HPDE6-E6E7 (cell line): ENCODE measurements around the gene ADCY3.

Experiments used
- DNase-seq: peaks from one replicate; pipeline ENCODE4 v3.0.0; 2011; ENCODE audit warnings: missing footprints; ENCODE audit errors: extremely low spot score

Gene ADCY3

GRCh38 chr2:24903161-24904103, 16.6 kb downstream of the ADCY3 start:
- no peak for DNase-seq

GRCh38 chr2:24899361-24899910, 20.6 kb downstream of the ADCY3 start:
- DNase-seq = no peak

GRCh38 chr2:24898122-24899109, 21.6 kb downstream of the ADCY3 start:
- no peak for DNase-seq

- no peak for DNase-seq
Measured at GRCh38 chr2:24894750-24895149, 25.3 kb downstream of the ADCY3 start.

GRCh38 chr2:24893934-24894333, 26.1 kb downstream of the ADCY3 start:
- no peak for DNase-seq

- no peak for DNase-seq
Measured at GRCh38 chr2:24892928-24893327, 27.1 kb downstream of the ADCY3 start.

GRCh38 chr2:24891201-24891600, 28.8 kb downstream of the ADCY3 start:
- DNase-seq = no peak

- DNase-seq = no peak
Measured at GRCh38 chr2:24889221-24889620, 30.8 kb downstream of the ADCY3 start.

GRCh38 chr2:24888177-24888576, 31.9 kb downstream of the ADCY3 start:
- DNase-seq = no peak

GRCh38 chr2:24887307-24887874, 32.6 kb downstream of the ADCY3 start:
- DNase-seq = no peak

GRCh38 chr2:24886691-24887304, 33.2 kb downstream of the ADCY3 start:
- DNase-seq = no peak

- no peak for DNase-seq
Measured at GRCh38 chr2:24886126-24886501, 33.9 kb downstream of the ADCY3 start.

- no peak for DNase-seq
Measured at GRCh38 chr2:24885221-24886125, 34.6 kb downstream of the ADCY3 start.

GRCh38 chr2:24883946-24884345, 36.1 kb downstream of the ADCY3 start:
- DNase-seq = no peak

GRCh38 chr2:24881623-24882022, 38.4 kb downstream of the ADCY3 start:
- no peak for DNase-seq

- DNase-seq = no peak
Measured at GRCh38 chr2:24881158-24881557, 38.9 kb downstream of the ADCY3 start.

- DNase-seq = no peak
Measured at GRCh38 chr2:24878341-24878740, 41.7 kb downstream of the ADCY3 start.

- no peak for DNase-seq
Measured at GRCh38 chr2:24877646-24878045, 42.4 kb downstream of the ADCY3 start.

- DNase-seq = no peak
Measured at GRCh38 chr2:24877067-24877466, 43.0 kb downstream of the ADCY3 start.

- DNase-seq = no peak
Measured at GRCh38 chr2:24875901-24876300, 44.1 kb downstream of the ADCY3 start.
